Neural crest cell (in vitro differentiated cells): ENCODE measurements around the gene ZNF438. TPM values are rescaled to one million over a fixed set of nuclear protein-coding genes. Genes with fewer than 3 reads are reported as not detected.

Source experiments
- DNase-seq: peaks from one replicate; pipeline ENCODE4 v3.0.0; 2021; ENCODE audit warnings: low read depth, mixed read lengths, low spot score
- H3K27ac Mint-ChIP-seq: one replicate; pipeline ENCODE4 v1.8.0; 2021; ENCODE audit warnings: mild to moderate bottlenecking, mixed read lengths; ENCODE audit not compliant: unreplicated experiment
- H3K27me3 Mint-ChIP-seq: 2 replicates; pipeline ENCODE4 v1.8.0; 2021; ENCODE audit warnings: low read depth, mild to moderate bottlenecking, mixed read lengths
- H3K36me3 Mint-ChIP-seq: 2 replicates; pipeline ENCODE4 v1.8.0; 2021; ENCODE audit warnings: low read depth, mild to moderate bottlenecking, mixed read lengths
- H3K4me1 Mint-ChIP-seq: 2 replicates; pipeline ENCODE4 v1.8.0; 2021; ENCODE audit warnings: mixed read lengths
- H3K4me3 Mint-ChIP-seq: one replicate; pipeline ENCODE4 v1.8.0; 2021; ENCODE audit warnings: mild to moderate bottlenecking, mixed read lengths
- H3K9me3 Mint-ChIP-seq: 2 replicates; pipeline ENCODE4 v1.8.0; 2021; ENCODE audit warnings: mixed read lengths
- total RNA-seq: library from RNA; stranded (reverse); gene quantifications from 2 replicates; pipeline ENCODE4 v1.2.1, GENCODE V29; 2021
- TF ChIP-seq, protein P1 (sequence below): fragments of 200-600 bp; sonication (generic); conservative IDR thresholded peaks from 2 replicates; pipeline ENCODE4 v1.5.0; 2021; ENCODE audit warnings: antibody characterized with exemption, mild to moderate bottlenecking

Gene ZNF438
- total RNA-seq, 1 donor from 2014 or later = 3.5 TPM

DNA sequence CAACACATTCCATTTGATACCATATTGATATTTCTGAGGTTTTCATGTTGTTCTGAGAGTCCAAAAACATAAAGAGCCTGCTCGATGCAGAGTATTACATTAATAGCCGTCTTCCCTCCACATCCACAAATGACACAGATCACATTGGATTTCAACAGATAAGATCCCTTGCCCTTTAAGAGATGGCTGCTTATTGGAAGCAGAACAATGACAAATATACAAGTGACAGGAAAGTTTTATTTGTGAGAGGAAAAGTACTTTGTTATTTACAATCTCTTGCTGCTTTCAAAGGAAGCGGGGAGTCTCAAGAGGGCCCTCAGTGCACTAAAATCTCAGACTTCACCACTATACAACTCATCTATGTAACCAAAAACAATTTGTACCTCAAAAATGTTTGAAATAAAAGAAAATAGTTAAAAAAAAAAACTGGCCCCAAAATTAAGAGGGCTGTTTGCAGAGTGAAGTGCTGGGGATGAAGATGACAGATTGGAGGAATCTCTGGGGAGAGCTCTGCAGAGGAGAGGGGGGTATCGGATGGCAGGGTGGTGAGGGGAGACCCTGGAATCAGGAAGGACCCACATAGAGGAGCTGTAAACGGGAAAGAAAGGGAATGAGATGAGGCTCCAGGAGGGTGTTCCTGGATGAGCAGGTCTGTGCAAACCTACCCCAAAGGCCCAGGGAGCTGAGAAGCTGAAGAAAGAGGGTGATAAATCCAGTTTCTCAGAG is 42.5 kb upstream of the ZNF438 start:
- Mint-ChIP-seq H3K4me3 (no peak overlapping the region), H3K27ac (no peak overlapping the region), H3K36me3 (no peaks in the 10 kb centered on the region), H3K4me1 (no peaks in the 10 kb centered on the region), H3K9me3 (peaks cover 2% of the 10 kb centered on the region), H3K27me3 (no peaks in the 10 kb centered on the region)
- DNase-seq = no peak
- TF ChIP-seq, protein P1, sequence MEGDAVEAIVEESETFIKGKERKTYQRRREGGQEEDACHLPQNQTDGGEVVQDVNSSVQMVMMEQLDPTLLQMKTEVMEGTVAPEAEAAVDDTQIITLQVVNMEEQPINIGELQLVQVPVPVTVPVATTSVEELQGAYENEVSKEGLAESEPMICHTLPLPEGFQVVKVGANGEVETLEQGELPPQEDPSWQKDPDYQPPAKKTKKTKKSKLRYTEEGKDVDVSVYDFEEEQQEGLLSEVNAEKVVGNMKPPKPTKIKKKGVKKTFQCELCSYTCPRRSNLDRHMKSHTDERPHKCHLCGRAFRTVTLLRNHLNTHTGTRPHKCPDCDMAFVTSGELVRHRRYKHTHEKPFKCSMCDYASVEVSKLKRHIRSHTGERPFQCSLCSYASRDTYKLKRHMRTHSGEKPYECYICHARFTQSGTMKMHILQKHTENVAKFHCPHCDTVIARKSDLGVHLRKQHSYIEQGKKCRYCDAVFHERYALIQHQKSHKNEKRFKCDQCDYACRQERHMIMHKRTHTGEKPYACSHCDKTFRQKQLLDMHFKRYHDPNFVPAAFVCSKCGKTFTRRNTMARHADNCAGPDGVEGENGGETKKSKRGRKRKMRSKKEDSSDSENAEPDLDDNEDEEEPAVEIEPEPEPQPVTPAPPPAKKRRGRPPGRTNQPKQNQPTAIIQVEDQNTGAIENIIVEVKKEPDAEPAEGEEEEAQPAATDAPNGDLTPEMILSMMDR = no peak

- Mint-ChIP-seq H3K36me3 (no peaks in the 10 kb centered on the region), H3K9me3 (peaks cover 2% of the 10 kb centered on the region), H3K4me3 (no peak overlapping the region), H3K4me1 (no peaks in the 10 kb centered on the region), H3K27me3 (no peaks in the 10 kb centered on the region), H3K27ac (no peak overlapping the region)
- DNase-seq = no peak
- TF ChIP-seq, protein P1 = no peak
Observed at GRCh38 chr10:31073211-31073610, 41.5 kb upstream of the ZNF438 start.

DNA sequence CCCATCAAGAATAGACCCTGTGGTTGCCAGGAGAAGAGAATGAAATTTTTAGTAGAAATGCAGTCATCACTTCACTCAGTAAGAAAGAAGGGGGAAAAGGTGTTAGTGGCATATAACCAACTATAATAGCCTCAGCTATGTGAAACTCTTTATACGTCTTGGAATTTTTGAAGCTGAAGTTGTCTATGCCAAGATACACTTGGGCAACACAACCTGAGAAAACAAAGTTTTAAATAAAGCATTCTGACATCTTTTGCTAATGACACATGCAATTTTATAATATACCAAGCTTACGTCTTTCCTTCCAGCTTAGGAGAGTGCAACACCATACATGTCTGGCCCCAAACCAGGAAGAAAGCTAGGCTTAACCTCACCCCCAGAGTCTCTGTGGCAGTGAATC is 40.8 kb upstream of the ZNF438 start:
- no peaks in the 10 kb centered on the region for H3K4me1 Mint-ChIP-seq
- H3K9me3 Mint-ChIP-seq = peaks cover 2% of the 10 kb centered on the region
- H3K36me3 Mint-ChIP-seq = no peaks in the 10 kb centered on the region
- TF ChIP-seq, protein P1 = no peak
- H3K27ac Mint-ChIP-seq = no peak overlapping the region
- DNase-seq = no peak
- no peak overlapping the region for H3K4me3 Mint-ChIP-seq
- H3K27me3 Mint-ChIP-seq = no peaks in the 10 kb centered on the region

DNA sequence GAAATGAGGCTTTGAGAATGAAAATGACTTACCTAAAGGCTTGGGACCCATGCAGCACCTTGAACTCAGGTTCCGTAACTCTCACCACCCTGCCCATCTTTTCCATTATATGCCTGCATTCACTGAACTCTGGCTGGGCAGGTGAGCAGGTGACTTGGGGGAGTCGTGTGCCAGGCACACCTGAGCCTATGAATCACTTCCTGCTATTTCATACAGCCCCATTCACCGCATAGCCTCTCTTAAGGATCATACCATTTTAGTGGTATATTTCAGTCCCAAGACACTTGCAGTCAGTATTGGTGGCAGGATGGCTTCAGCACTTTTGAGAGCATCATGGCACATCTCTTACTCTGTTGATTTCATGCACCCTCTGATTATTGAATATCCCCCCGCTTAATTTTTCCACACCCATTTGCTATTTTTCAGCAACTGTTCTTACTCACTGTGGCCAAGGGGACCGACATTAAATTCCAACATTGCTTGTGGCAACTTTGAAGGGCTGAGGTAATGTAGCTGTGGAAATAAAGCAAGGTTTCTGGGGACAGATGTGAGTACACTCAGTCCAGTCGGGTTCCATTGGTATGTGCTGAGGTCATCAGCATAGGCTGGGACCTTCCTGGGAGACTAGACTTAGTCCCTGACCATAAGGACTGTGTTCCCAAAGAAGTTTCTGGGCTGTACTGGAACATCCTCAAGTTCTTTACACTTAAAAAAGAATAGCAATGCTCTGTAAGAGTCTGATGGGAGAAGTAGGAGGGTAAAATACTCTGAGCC is 39.8 kb upstream of the ZNF438 start:
- Mint-ChIP-seq H3K9me3 (no peaks in the 10 kb centered on the region), H3K4me1 (no peaks in the 10 kb centered on the region), H3K4me3 (no peak overlapping the region), H3K27ac (no peak overlapping the region), H3K27me3 (no peaks in the 10 kb centered on the region), H3K36me3 (no peaks in the 10 kb centered on the region)
- no peak for DNase-seq
- TF ChIP-seq, protein P1 = no peak

DNA sequence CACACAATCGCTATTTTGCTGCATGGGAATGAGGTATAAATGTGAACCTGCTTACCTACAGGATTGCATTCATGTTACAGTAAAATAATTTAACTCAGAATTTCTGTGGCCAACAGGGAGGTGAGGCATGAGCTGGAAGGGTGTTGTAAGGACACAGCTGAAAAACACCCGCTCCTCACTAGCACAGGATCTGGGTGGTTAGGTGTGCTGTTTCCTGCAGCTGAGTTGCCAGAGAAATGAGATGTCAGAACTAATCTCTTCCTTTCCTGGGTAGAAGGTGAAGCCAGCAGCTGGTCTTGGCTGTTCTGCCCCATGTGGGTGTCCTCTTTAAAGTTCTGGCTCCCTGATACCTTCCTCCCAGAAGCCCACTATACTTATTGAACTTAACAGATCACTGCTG is 39.0 kb upstream of the ZNF438 start:
- Mint-ChIP-seq H3K27me3 (no peaks in the 10 kb centered on the region), H3K27ac (no peak overlapping the region), H3K36me3 (no peaks in the 10 kb centered on the region), H3K4me3 (no peak overlapping the region), H3K9me3 (no peaks in the 10 kb centered on the region), H3K4me1 (no peaks in the 10 kb centered on the region)
- no peak for DNase-seq
- TF ChIP-seq, protein P1 = no peak
